GM23248 (cell line): ENCODE data around the gene PEPD. TPM values are rescaled to one million over a fixed set of nuclear protein-coding genes. Genes with fewer than 3 reads are reported as not detected.

Experiments used
- DNase-seq: peaks from one replicate; pipeline ENCODE4 v3.0.0-alpha.2; 2015
- H2AFZ ChIP-seq: fragments of 200-600 bp; sonication (generic); 2 replicates; pipeline ENCODE4 v1.6.1; 2016; ENCODE audit warnings: antibody characterized with exemption
- H3F3A ChIP-seq: fragments of 200-600 bp; sonication (generic); 2 replicates; pipeline ENCODE4 v1.6.1; 2016; ENCODE audit warnings: mild to moderate bottlenecking, antibody characterized with exemption, mixed run types; ENCODE audit not compliant: insufficient read depth
- H3K27ac ChIP-seq: fragments of 200-600 bp; sonication (generic); 2 replicates; pipeline ENCODE4 v1.5.1; 2016; ENCODE audit warnings: mild to moderate bottlenecking
- H3K27me3 ChIP-seq: fragments of 200-600 bp; sonication (generic); replicated peaks from 2 replicates; pipeline ENCODE4 v1.6.1; 2016; ENCODE audit warnings: mild to moderate bottlenecking; ENCODE audit not compliant: insufficient read depth
- H3K36me3 ChIP-seq: fragments of 200-600 bp; sonication (generic); 2 replicates; pipeline ENCODE4 v1.6.1; 2016; ENCODE audit warnings: low read depth, mild to moderate bottlenecking
- H3K4me1 ChIP-seq: fragments of 200-600 bp; sonication (generic); 2 replicates; pipeline ENCODE4 v1.6.1; 2016; ENCODE audit warnings: mild to moderate bottlenecking; ENCODE audit not compliant: insufficient read depth
- H3K4me2 ChIP-seq: fragments of 200-600 bp; sonication (generic); one replicate; pipeline ENCODE4 v1.6.1; 2016; ENCODE audit warnings: mild to moderate bottlenecking; ENCODE audit not compliant: unreplicated experiment
- H3K4me3 ChIP-seq: fragments of 200-600 bp; sonication (generic); 2 replicates; pipeline ENCODE4 v1.5.1; 2016; ENCODE audit warnings: mild to moderate bottlenecking
- H3K79me2 ChIP-seq: fragments of 200-600 bp; sonication (generic); 2 replicates; pipeline ENCODE4 v1.6.1; 2016; ENCODE audit warnings: mild to moderate bottlenecking; ENCODE audit not compliant: insufficient read depth
- H3K9ac ChIP-seq: fragments of 200-600 bp; sonication (generic); 2 replicates; pipeline ENCODE4 v1.6.1; 2016; ENCODE audit warnings: mild to moderate bottlenecking
- H3K9me2 ChIP-seq: fragments of 200-600 bp; sonication (generic); 2 replicates; pipeline ENCODE4 v1.6.1; 2016; ENCODE audit warnings: mixed run types, mild to moderate bottlenecking, moderate library complexity; ENCODE audit not compliant: insufficient read depth
- H3K9me3 ChIP-seq: fragments of 200-600 bp; sonication (generic); one replicate; pipeline ENCODE4 v1.6.1; 2017; ENCODE audit warnings: low read depth
- H4K20me1 ChIP-seq: fragments of 200-600 bp; sonication (generic); 2 replicates; pipeline ENCODE4 v1.6.0; 2016; ENCODE audit not compliant: insufficient read depth
- EZH2 ChIP-seq: fragments of 200-600 bp; sonication (generic); IDR thresholded peaks from 2 replicates; pipeline ENCODE4 v1.6.1; 2018; ENCODE audit warnings: antibody characterized with exemption, mild to moderate bottlenecking; ENCODE audit not compliant: insufficient read depth, poor library complexity, severe bottlenecking
- EZH2phosphoT487 ChIP-seq: fragments of 200-600 bp; sonication (generic); IDR thresholded peaks from 2 replicates; pipeline ENCODE4 v1.6.1; 2018; ENCODE audit warnings: antibody characterized with exemption, moderate library complexity, mild to moderate bottlenecking, low read depth; ENCODE audit not compliant: insufficient read depth
- WGBS, 2 experiments: methylation state at CpG; one replicate each; pipeline ENCODE4 v1.1.6; 2015 to 2017; ENCODE audit warnings: low lambda C conversion rate in 2 of 2, low coverage in 1 of 2; ENCODE audit errors: missing lambda C conversion rate in 2 of 2; 5-methylcytosine and 5-hydroxymethylcytosine counted together
- in situ Hi-C: fragments of 300-500 bp; cut with MboI; formaldehyde crosslinking; loops from 2 replicates; pipeline ENCODE4 v1.15.0; 2020
- polyA plus RNA-seq: library from polyadenylated mRNA; unstranded; fragments of >200 nt; fragmentation: Nextera tagmentation; extraction: Ambion mirVana; gene quantifications from 2 replicates; pipeline ENCODE4 v1.2.1, GENCODE V29; 2016
- total RNA-seq: library from RNA; depleted of rRNA; stranded (reverse); fragments of >200 nt; shearing (Covaris generic); gene quantifications from 2 replicates; pipeline ENCODE4 v1.2.3, GENCODE V29; 2014; rRNA removed

The PEPD gene
- total and polyA plus RNA-seq, 2 experiments from 2014 or later = 54.8 to 86.5 TPM

DNA sequence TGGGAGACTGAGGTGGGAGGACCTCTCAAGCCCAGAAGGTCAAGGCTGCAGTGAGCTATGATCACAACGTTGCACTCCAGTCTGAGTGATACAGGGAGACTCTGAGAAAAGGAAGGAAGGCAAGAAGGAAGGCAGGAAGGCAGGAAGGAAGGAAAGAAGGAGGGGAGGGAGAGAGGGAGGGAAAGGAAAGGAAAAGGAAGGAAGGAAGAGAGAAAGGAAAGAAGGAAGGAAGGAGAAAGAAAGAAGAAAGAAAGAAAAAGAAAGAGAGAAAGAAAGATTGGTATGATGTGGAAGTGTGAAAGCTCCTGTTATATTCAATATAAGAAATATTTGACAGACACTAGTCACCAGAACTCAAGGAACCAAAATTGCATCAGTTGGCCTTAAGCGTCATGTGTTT, 180.6 kb downstream of the PEPD start:
- in situ Hi-C loops = no loop called here
- 48 to 51% methylated on average over 2 of the region's 2 CpGs for WGBS, 2 experiments

DNA sequence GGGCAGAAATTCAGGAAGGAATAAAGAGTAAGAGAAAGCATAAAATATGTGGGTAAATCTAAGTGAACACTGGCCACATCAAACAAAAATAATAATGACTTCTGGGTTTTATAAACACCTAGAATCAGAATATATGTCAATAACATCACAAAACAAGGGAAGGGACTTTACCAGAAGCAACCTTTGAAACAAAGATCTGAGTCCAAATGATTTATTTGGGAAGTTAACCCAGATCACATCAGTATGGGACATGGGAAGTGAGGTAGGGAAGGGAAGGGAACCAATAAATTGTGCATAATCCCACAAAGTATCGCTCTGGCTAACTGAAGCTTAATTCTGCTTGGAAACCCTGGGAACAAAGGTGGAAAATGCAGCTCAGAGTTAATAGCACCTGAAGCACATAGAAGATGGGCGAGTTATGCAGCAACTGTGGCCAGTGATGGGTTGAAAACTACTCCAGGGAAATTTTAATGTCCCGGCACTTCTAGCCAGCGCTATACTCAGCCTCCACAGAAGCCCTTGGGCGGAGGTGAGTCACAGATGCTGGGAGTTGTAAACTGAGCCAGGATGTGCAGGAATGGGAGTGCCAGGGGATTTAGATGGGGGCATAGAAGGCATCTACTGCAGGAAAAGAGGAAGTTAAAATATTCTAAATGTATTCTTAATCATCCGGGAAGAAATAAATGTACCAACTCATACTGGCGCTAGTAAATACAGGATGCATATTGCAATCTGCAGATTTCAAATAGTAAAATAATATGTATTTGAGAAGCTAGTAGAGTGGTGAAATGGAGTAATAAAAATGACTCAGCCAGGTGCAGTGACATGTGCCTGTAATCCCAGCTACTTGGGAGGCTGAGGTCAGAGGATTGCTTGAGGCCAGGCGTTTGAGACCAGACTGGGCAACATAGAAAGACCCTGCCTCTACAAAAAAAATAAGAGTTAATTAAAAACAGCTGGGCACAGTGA, 182.3 kb downstream of the PEPD start:
- DNase-seq = no peak
- Histone ChIP-seq H3K36me3 (no peaks in the 10 kb centered on the region), H3K27ac (no peak overlapping the region), H3K4me3 (no peak overlapping the region), H3K4me2 (no peak overlapping the region), H2AFZ (no peak overlapping the region), H3K79me2 (no peaks in the 10 kb centered on the region), H3K9me3 (no peaks in the 10 kb centered on the region), H3K27me3 (peaks cover 20% of the 10 kb centered on the region), H3K9me2 (no peaks in the 10 kb centered on the region), H3K9ac (no peak overlapping the region), H4K20me1 (no peaks in the 10 kb centered on the region; the same call in 1 of the 2 replicates), H3K4me1 (no peaks in the 10 kb centered on the region), H3F3A (no peaks in the 10 kb centered on the region)
- TF ChIP-seq EZH2 (no peak), EZH2phosphoT487 (no peak)
- in situ Hi-C loops = no loop called here
- 76 to 83% methylated on average over 8 of the region's 8 CpGs for WGBS, 2 experiments

More for the DNA sequence above, 180.6 kb downstream of the PEPD start:
- H3K4me2 ChIP-seq = no peak overlapping the region
- no peak overlapping the region for H3K27ac ChIP-seq
- no peak for DNase-seq
- H4K20me1 ChIP-seq = no peaks in the 10 kb centered on the region; the same call in 1 of the 2 replicates
- no peaks in the 10 kb centered on the region for H3K4me1 ChIP-seq
- peaks cover 35% of the 10 kb centered on the region for H3K27me3 ChIP-seq
- no peaks in the 10 kb centered on the region for H3K36me3 ChIP-seq
- no peaks in the 10 kb centered on the region for H3F3A ChIP-seq
- no peaks in the 10 kb centered on the region for H3K9me2 ChIP-seq
- no peaks in the 10 kb centered on the region for H3K9me3 ChIP-seq
- no peak for TF ChIP-seq EZH2
- TF ChIP-seq EZH2phosphoT487 = no peak
- H3K9ac ChIP-seq = no peak overlapping the region
- no peak overlapping the region for H2AFZ ChIP-seq
- no peak overlapping the region for H3K4me3 ChIP-seq
- H3K79me2 ChIP-seq = no peaks in the 10 kb centered on the region

Other genes starting within 250 kb of the PEPD start
- 0.22 and 0.63 TPM in 2 replicates for gene CEBPA, start 219.3 kb downstream of the PEPD start, total RNA-seq
- not detected in 2 replicates for gene CEBPA, start 219.3 kb downstream of the PEPD start, polyA plus RNA-seq
- 33.4 and 36.2 TPM in 2 replicates for gene CEBPG, start 148.1 kb downstream of the PEPD start, total RNA-seq
- gene CEBPG, start 148.1 kb downstream of the PEPD start, polyA plus RNA-seq = 27.4 and 27.6 TPM in 2 replicates
- 0.89 and 1.1 TPM in 2 replicates for gene CHST8, start 100.2 kb upstream of the PEPD start, total RNA-seq
- 0.23 and 0.30 TPM in 2 replicates for gene CHST8, start 100.2 kb upstream of the PEPD start, polyA plus RNA-seq